Measurements from ENCODE around the gene CAMTA1. TPM values are rescaled to one million over a fixed set of nuclear protein-coding genes. Genes with fewer than 3 reads are reported as not detected.

The CAMTA1 gene
- total RNA-seq, 3 donors from 2014 or later = 73.4 to 114 (median 82.6) TPM

GRCh38 chr1:7473223-7474142 is 688.2 kb downstream of the CAMTA1 start:
- ATAC-seq (no peak), DNase-seq (no peak)
- Histone ChIP-seq H3K9me3 (no peaks in the 10 kb centered on the region), H3K36me3 (ENCODE audit: low read depth) (no peaks in the 10 kb centered on the region), H3K4me1 (ENCODE audit: low read depth) (peaks cover 5% of the 10 kb centered on the region), H3K4me3 (no peak overlapping the region)
- no peak for TF ChIP-seq CTCF (IDR thresholded peaks at IDR 0.05)
- intact Hi-C loops (cut with DNase I, micrococcal nuclease) = no loop called here

GRCh38 chr1:7474143-7474490 is 688.9 kb downstream of the CAMTA1 start:
- no peak for DNase-seq
- no peak overlapping the region for H3K4me3 ChIP-seq
- no peaks in the 10 kb centered on the region for H3K9me3 ChIP-seq
- peaks cover 5% of the 10 kb centered on the region for H3K4me1 ChIP-seq (ENCODE audit: low read depth)
- H3K36me3 ChIP-seq (ENCODE audit: low read depth) = no peaks in the 10 kb centered on the region
- no peak for ATAC-seq
- TF ChIP-seq CTCF (IDR thresholded peaks at IDR 0.05) = no peak
- intact Hi-C loops (cut with DNase I, micrococcal nuclease) = no loop called here

GRCh38 chr1:7474786-7475502 is 689.7 kb downstream of the CAMTA1 start:
- no peak for ATAC-seq
- Histone ChIP-seq H3K36me3 (ENCODE audit: low read depth) (no peaks in the 10 kb centered on the region), H3K4me3 (no peak overlapping the region), H3K4me1 (ENCODE audit: low read depth) (peaks cover 5% of the 10 kb centered on the region), H3K9me3 (no peaks in the 10 kb centered on the region)
- DNase-seq = no peak
- no peak for TF ChIP-seq CTCF (IDR thresholded peaks at IDR 0.05)
- intact Hi-C loops (cut with DNase I, micrococcal nuclease) = no loop called here

- no peaks in the 10 kb centered on the region for H3K36me3 ChIP-seq (ENCODE audit: low read depth)
- DNase-seq (no peak), ATAC-seq (no peak)
- H3K4me3 ChIP-seq = no peak overlapping the region
- TF ChIP-seq CTCF (IDR thresholded peaks at IDR 0.05) = no peak
- peaks cover 5% of the 10 kb centered on the region for H3K4me1 ChIP-seq (ENCODE audit: low read depth)
- intact Hi-C loops (cut with DNase I, micrococcal nuclease) = no loop called here
- no peaks in the 10 kb centered on the region for H3K9me3 ChIP-seq
Measured at GRCh38 chr1:7475691-7476090, 690.4 kb downstream of the CAMTA1 start.

GRCh38 chr1:7476402-7476801 is 691.1 kb downstream of the CAMTA1 start:
- intact Hi-C loops (cut with DNase I, micrococcal nuclease) = no loop called here
- ATAC-seq (no peak), DNase-seq (no peak)
- no peaks in the 10 kb centered on the region for H3K36me3 ChIP-seq (ENCODE audit: low read depth)
- TF ChIP-seq CTCF (IDR thresholded peaks at IDR 0.05) = no peak
- H3K4me1 ChIP-seq (ENCODE audit: low read depth) = no peaks in the 10 kb centered on the region
- H3K9me3 ChIP-seq = no peaks in the 10 kb centered on the region
- H3K4me3 ChIP-seq = no peak overlapping the region

Measured in mucosa of descending colon (tissue), 3 donors.